ENCODE measurements around the gene NEK9.

NEK9 gene

GRCh38 chr14:75119056-75119455 is 7.8 kb downstream of the NEK9 start:
- Histone ChIP-seq H3K4me3 (ENCODE audit: insufficient read depth in 1 of 2, low read depth in 1 of 2, low read length in 2 of 2) (no peak overlapping the region), H4K91ac (ENCODE audit: low read length) (no peak overlapping the region), H2BK15ac (ENCODE audit: low read depth, poor library complexity, severe bottlenecking) (no peak overlapping the region), H3K4me1 (ENCODE audit: control insufficient read depth, insufficient read depth, low read depth, low read length) (no peaks in the 10 kb centered on the region), H3K36me3 (ENCODE audit: control insufficient read depth in 1 of 2, insufficient read depth in 2 of 2, low read depth in 1 of 2, low read length in 2 of 2) (peaks cover 0 to 72% of the 10 kb centered on the region in 2 experiments), H2AK5ac (ENCODE audit: low read length, severe bottlenecking) (no peak overlapping the region), H3K4me2 (ENCODE audit: low read length, poor library complexity, severe bottlenecking) (no peak overlapping the region), H3K4ac (ENCODE audit: low read depth in 1 of 2, low read length in 2 of 2) (no peak overlapping the region), H2BK12ac (ENCODE audit: low read length in 2 of 2) (no peak overlapping the region), H3K27me3 (ENCODE audit: control insufficient read depth in 1 of 2, insufficient read depth in 1 of 2, low read length in 2 of 2) (no peaks in the 10 kb centered on the region), H2BK5ac (ENCODE audit: low read depth, low read length, poor library complexity, severe bottlenecking) (no peak overlapping the region), H3K27ac (ENCODE audit: low read length, poor library complexity, severe bottlenecking) (no peak overlapping the region), H3K9ac (ENCODE audit: low read length) (no peak overlapping the region), H3K23ac (ENCODE audit: low read length in 2 of 2) (no peak overlapping the region), H2BK120ac (ENCODE audit: low read depth, low read length) (no peak overlapping the region), H3K79me1 (replicated peaks; ENCODE audit: low read length, poor library complexity, severe bottlenecking) (peaks cover 2% of the 10 kb centered on the region), H2AFZ (ENCODE audit: low read depth, low read length) (no peak overlapping the region), H3K9me3 (ENCODE audit: control insufficient read depth, low read length) (no peaks in the 10 kb centered on the region), H3K14ac (ENCODE audit: low read length in 2 of 2) (no peak overlapping the region), H4K8ac (ENCODE audit: low read length) (no peak overlapping the region), H3K18ac (ENCODE audit: low read depth in 1 of 2, low read length in 2 of 2) (no peak overlapping the region)
- WGBS = 82% methylated on average over 2 of the region's 2 CpGs
- peak; percentile 43 for DNase-seq

- Histone ChIP-seq H4K91ac (ENCODE audit: low read length) (no peak overlapping the region), H3K4me2 (ENCODE audit: low read length, poor library complexity, severe bottlenecking) (no peak overlapping the region), H3K4me3 (ENCODE audit: insufficient read depth in 1 of 2, low read depth in 1 of 2, low read length in 2 of 2) (no peak overlapping the region), H3K27ac (ENCODE audit: low read length, poor library complexity, severe bottlenecking) (no peak overlapping the region), H2BK15ac (ENCODE audit: low read depth, poor library complexity, severe bottlenecking) (no peak overlapping the region), H4K8ac (ENCODE audit: low read length) (no peak overlapping the region), H2BK12ac (ENCODE audit: low read length in 2 of 2) (no peak overlapping the region), H3K36me3 (ENCODE audit: control insufficient read depth in 1 of 2, insufficient read depth in 2 of 2, low read depth in 1 of 2, low read length in 2 of 2) (peaks cover 2 to 100% of the 10 kb centered on the region in 2 experiments), H3K9ac (ENCODE audit: low read length) (no peak overlapping the region), H3K9me3 (ENCODE audit: control insufficient read depth, low read length) (no peaks in the 10 kb centered on the region), H2AFZ (ENCODE audit: low read depth, low read length) (no peak overlapping the region), H3K23ac (ENCODE audit: low read length in 2 of 2) (no peak overlapping the region), H3K4me1 (ENCODE audit: control insufficient read depth, insufficient read depth, low read depth, low read length) (no peaks in the 10 kb centered on the region), H3K18ac (ENCODE audit: low read depth in 1 of 2, low read length in 2 of 2) (no peak overlapping the region), H2AK5ac (ENCODE audit: low read length, severe bottlenecking) (no peak overlapping the region), H3K14ac (ENCODE audit: low read length in 2 of 2) (no peak overlapping the region), H3K4ac (ENCODE audit: low read depth in 1 of 2, low read length in 2 of 2) (no peak overlapping the region), H2BK5ac (ENCODE audit: low read depth, low read length, poor library complexity, severe bottlenecking) (no peak overlapping the region), H3K27me3 (ENCODE audit: control insufficient read depth in 1 of 2, insufficient read depth in 1 of 2, low read length in 2 of 2) (no peaks in the 10 kb centered on the region), H3K79me1 (replicated peaks; ENCODE audit: low read length, poor library complexity, severe bottlenecking) (no peaks in the 10 kb centered on the region), H2BK120ac (ENCODE audit: low read depth, low read length) (no peak overlapping the region)
- WGBS = over 99% methylated on average over 5 of the region's 5 CpGs
- DNase-seq = no peak
Observed at GRCh38 chr14:75113932-75114539, 12.8 kb downstream of the NEK9 start.

- no peaks in the 10 kb centered on the region for H3K4me1 ChIP-seq (ENCODE audit: control insufficient read depth, insufficient read depth, low read depth, low read length)
- no peak overlapping the region for H4K8ac ChIP-seq (ENCODE audit: low read length)
- H3K4me3 ChIP-seq (ENCODE audit: insufficient read depth in 1 of 2, low read depth in 1 of 2, low read length in 2 of 2) = no peak overlapping the region
- H3K23ac ChIP-seq (ENCODE audit: low read length in 2 of 2) = no peak overlapping the region
- H3K27ac ChIP-seq (ENCODE audit: low read length, poor library complexity, severe bottlenecking) = no peak overlapping the region
- H3K4me2 ChIP-seq (ENCODE audit: low read length, poor library complexity, severe bottlenecking) = no peak overlapping the region
- H3K14ac ChIP-seq (ENCODE audit: low read length in 2 of 2) = no peak overlapping the region
- no peaks in the 10 kb centered on the region for H3K9me3 ChIP-seq (ENCODE audit: control insufficient read depth, low read length)
- no peak overlapping the region for H2AFZ ChIP-seq (ENCODE audit: low read depth, low read length)
- no peak for DNase-seq
- no peak overlapping the region for H4K91ac ChIP-seq (ENCODE audit: low read length)
- H2BK5ac ChIP-seq (ENCODE audit: low read depth, low read length, poor library complexity, severe bottlenecking) = no peak overlapping the region
- WGBS = 100% methylated on average over 1 of the region's 2 CpGs
- no peak overlapping the region for H3K9ac ChIP-seq (ENCODE audit: low read length)
- no peaks in the 10 kb centered on the region for H3K27me3 ChIP-seq (ENCODE audit: control insufficient read depth in 1 of 2, insufficient read depth in 1 of 2, low read length in 2 of 2)
- H3K79me1 ChIP-seq (replicated peaks; ENCODE audit: low read length, poor library complexity, severe bottlenecking) = no peaks in the 10 kb centered on the region
- H2BK120ac ChIP-seq (ENCODE audit: low read depth, low read length) = no peak overlapping the region
- no peak overlapping the region for H2BK12ac ChIP-seq (ENCODE audit: low read length in 2 of 2)
- H3K4ac ChIP-seq (ENCODE audit: low read depth in 1 of 2, low read length in 2 of 2) = no peak overlapping the region
- H2AK5ac ChIP-seq (ENCODE audit: low read length, severe bottlenecking) = no peak overlapping the region
- H3K36me3 ChIP-seq (ENCODE audit: control insufficient read depth in 1 of 2, insufficient read depth in 2 of 2, low read depth in 1 of 2, low read length in 2 of 2) = peaks cover 9 to 98% of the 10 kb centered on the region in 2 experiments
- H3K18ac ChIP-seq (ENCODE audit: low read depth in 1 of 2, low read length in 2 of 2) = no peak overlapping the region
- no peak overlapping the region for H2BK15ac ChIP-seq (ENCODE audit: low read depth, poor library complexity, severe bottlenecking)
Observed at GRCh38 chr14:75109877-75110276, 17.0 kb downstream of the NEK9 start.

- Histone ChIP-seq H2BK12ac (ENCODE audit: low read length in 2 of 2) (no peak overlapping the region), H2BK5ac (ENCODE audit: low read depth, low read length, poor library complexity, severe bottlenecking) (no peak overlapping the region), H4K91ac (ENCODE audit: low read length) (no peak overlapping the region), H3K9me3 (ENCODE audit: control insufficient read depth, low read length) (no peaks in the 10 kb centered on the region), H2AFZ (ENCODE audit: low read depth, low read length) (no peak overlapping the region), H3K79me1 (replicated peaks; ENCODE audit: low read length, poor library complexity, severe bottlenecking) (peaks cover 2% of the 10 kb centered on the region), H2BK15ac (ENCODE audit: low read depth, poor library complexity, severe bottlenecking) (no peak overlapping the region), H3K27me3 (ENCODE audit: control insufficient read depth in 1 of 2, insufficient read depth in 1 of 2, low read length in 2 of 2) (no peaks in the 10 kb centered on the region), H3K4me2 (ENCODE audit: low read length, poor library complexity, severe bottlenecking) (no peak overlapping the region), H3K18ac (ENCODE audit: low read depth in 1 of 2, low read length in 2 of 2) (no peak overlapping the region), H3K4me1 (ENCODE audit: control insufficient read depth, insufficient read depth, low read depth, low read length) (no peaks in the 10 kb centered on the region), H3K14ac (ENCODE audit: low read length in 2 of 2) (no peak overlapping the region), H3K4me3 (ENCODE audit: insufficient read depth in 1 of 2, low read depth in 1 of 2, low read length in 2 of 2) (no peak overlapping the region), H3K9ac (ENCODE audit: low read length) (no peak overlapping the region), H3K4ac (ENCODE audit: low read depth in 1 of 2, low read length in 2 of 2) (no peak overlapping the region), H2BK120ac (ENCODE audit: low read depth, low read length) (no peak overlapping the region), H4K8ac (ENCODE audit: low read length) (no peak overlapping the region), H3K27ac (ENCODE audit: low read length, poor library complexity, severe bottlenecking) (no peak overlapping the region), H2AK5ac (ENCODE audit: low read length, severe bottlenecking) (no peak overlapping the region), H3K36me3 (ENCODE audit: control insufficient read depth in 1 of 2, insufficient read depth in 2 of 2, low read depth in 1 of 2, low read length in 2 of 2) (peaks cover 14 to 93% of the 10 kb centered on the region in 2 experiments), H3K23ac (ENCODE audit: low read length in 2 of 2) (no peak overlapping the region)
- DNase-seq = no peak
- 84% methylated on average over 2 of the region's 3 CpGs for WGBS
Observed at GRCh38 chr14:75107186-75107585, 19.7 kb downstream of the NEK9 start.
